Measurements from ENCODE around the gene PDE7B. TPM values are rescaled to one million over a fixed set of nuclear protein-coding genes. Genes with fewer than 3 reads are reported as not detected.

Gene PDE7B
- total RNA-seq, 1 experiment from 2014 or later = not detected

DNA sequence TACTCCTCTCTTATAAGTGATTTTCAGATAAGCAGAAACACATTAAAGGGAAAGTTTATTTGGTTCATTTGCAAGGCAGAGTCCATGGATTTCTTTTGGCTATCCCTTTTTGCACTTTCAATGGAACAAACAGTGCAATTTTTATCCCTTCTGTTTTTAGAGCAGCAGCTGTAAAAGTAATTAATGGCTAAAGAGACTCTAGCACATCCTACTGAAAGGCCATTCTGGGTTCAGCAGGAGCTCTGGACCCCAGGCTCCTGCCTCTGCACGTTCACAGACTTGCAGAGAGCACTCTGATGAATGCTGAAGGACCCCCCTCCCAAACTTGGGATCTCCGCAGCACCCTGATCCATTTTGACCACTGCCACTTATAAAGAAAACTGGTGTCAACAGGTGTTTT is 40.3 kb upstream of the PDE7B start:
- no TSS peak for BruUV-seq (replicated peaks)
- peaks cover 96% of the 10 kb centered on the region for H3K27me3 ChIP-seq (replicated peaks; ENCODE audit: insufficient read depth, low read depth, low read length, poor library complexity)
- TF ChIP-seq CTCF (conservative IDR thresholded peaks at IDR 0.05; ENCODE audit: low read depth, low read length) (no peak), EZH2 (IDR thresholded peaks at IDR 0.05; ENCODE audit: borderline replicate concordance, low read depth, low read length, poor library complexity, severe bottlenecking) (no peak)
- no peaks in the 10 kb centered on the region for H3K9me3 ChIP-seq (ENCODE audit: low read depth, low read length, poor library complexity, severe bottlenecking)
- ChIA-PET CTCF (no interaction called here), POLR2A (ENCODE audit: low non-redundant PET) (no interaction called here)
- no peak overlapping the region for H3K4me3 ChIP-seq (ENCODE audit: low read depth, low read length, poor library complexity, severe bottlenecking)
- no peak for DNase-seq (ENCODE audit: low spot score)
- H3K36me3 ChIP-seq (ENCODE audit: insufficient read depth, low read length, poor library complexity, severe bottlenecking) = no peaks in the 10 kb centered on the region
- H3K4me1 ChIP-seq (ENCODE audit: insufficient read depth, low read length, poor library complexity, severe bottlenecking) = no peaks in the 10 kb centered on the region
- H3K27ac ChIP-seq (ENCODE audit: low read depth, low read length, poor library complexity, severe bottlenecking) = no peak overlapping the region
- intact Hi-C loops (cut with micrococcal nuclease; ENCODE audit: unreplicated experiment) = no loop called here

DNA sequence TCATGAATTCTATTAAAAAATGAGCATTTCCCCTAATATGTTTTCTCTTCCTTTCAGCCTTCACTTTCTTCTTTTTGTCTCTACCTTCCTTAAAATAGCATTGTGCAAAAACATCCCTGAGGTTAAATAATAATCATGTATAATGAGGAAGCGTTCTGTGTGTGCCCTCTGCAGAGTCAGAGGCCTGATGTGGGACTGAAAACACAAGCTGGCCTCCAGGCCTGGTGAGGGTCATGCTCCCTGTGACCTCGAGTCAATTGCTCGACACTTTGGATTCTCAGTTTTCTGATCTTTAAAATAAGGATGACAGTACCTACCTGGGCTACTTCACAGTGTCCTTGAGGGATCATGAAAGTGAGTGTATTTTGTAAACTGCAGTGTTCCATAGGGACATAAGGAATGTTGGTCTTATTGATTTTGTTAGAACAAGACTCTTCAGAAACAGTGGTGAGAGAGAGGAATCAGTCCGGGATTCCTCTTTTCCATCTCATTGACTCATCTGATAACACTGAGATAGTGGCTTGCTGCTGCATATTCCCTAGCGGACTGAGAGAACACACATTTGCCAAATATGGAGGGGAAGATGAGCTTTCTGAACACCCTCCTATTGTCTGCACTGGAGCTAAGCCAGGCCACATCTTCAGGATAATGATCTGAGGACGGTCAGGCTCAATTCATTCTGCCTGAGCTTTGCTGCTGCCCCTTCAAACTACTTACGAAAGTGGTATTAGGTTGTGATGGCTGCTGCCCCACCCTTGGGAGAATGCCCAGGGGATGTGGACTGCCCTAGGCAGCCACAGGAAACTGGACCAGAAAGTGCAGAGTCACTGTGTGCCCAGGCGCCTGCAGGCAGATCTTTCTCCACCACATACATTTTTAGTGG is 39.6 kb upstream of the PDE7B start:
- intact Hi-C loops (cut with micrococcal nuclease; ENCODE audit: unreplicated experiment) = no loop called here
- no TSS peak for BruUV-seq (replicated peaks)
- Histone ChIP-seq H3K9me3 (ENCODE audit: low read depth, low read length, poor library complexity, severe bottlenecking) (no peaks in the 10 kb centered on the region), H3K27me3 (replicated peaks; ENCODE audit: insufficient read depth, low read depth, low read length, poor library complexity) (peaks cover 100% of the 10 kb centered on the region), H3K4me3 (ENCODE audit: low read depth, low read length, poor library complexity, severe bottlenecking) (no peak overlapping the region), H3K4me1 (ENCODE audit: insufficient read depth, low read length, poor library complexity, severe bottlenecking) (no peaks in the 10 kb centered on the region), H3K36me3 (ENCODE audit: insufficient read depth, low read length, poor library complexity, severe bottlenecking) (no peaks in the 10 kb centered on the region), H3K27ac (ENCODE audit: low read depth, low read length, poor library complexity, severe bottlenecking) (no peak overlapping the region)
- no peak for TF ChIP-seq EZH2 (IDR thresholded peaks at IDR 0.05; ENCODE audit: borderline replicate concordance, low read depth, low read length, poor library complexity, severe bottlenecking)
- no peak for TF ChIP-seq CTCF (conservative IDR thresholded peaks at IDR 0.05; ENCODE audit: low read depth, low read length)
- ChIA-PET POLR2A (ENCODE audit: low non-redundant PET) (interaction anchor here (0.6 kb wide), 1 partner anchor 384 kb away, joined by 7 read pairs; no protein-coding TSS in a partner anchor), CTCF (no interaction called here)
- no peak for DNase-seq (ENCODE audit: low spot score)

GRCh38 chr6:135813401-135813800 is 38.1 kb upstream of the PDE7B start:
- intact Hi-C loops (cut with micrococcal nuclease; ENCODE audit: unreplicated experiment) = no loop called here
- Histone ChIP-seq H3K9me3 (ENCODE audit: low read depth, low read length, poor library complexity, severe bottlenecking) (no peaks in the 10 kb centered on the region), H3K4me3 (ENCODE audit: low read depth, low read length, poor library complexity, severe bottlenecking) (no peak overlapping the region), H3K27me3 (replicated peaks; ENCODE audit: insufficient read depth, low read depth, low read length, poor library complexity) (peaks cover 100% of the 10 kb centered on the region), H3K27ac (ENCODE audit: low read depth, low read length, poor library complexity, severe bottlenecking) (no peak overlapping the region), H3K4me1 (ENCODE audit: insufficient read depth, low read length, poor library complexity, severe bottlenecking) (no peaks in the 10 kb centered on the region), H3K36me3 (ENCODE audit: insufficient read depth, low read length, poor library complexity, severe bottlenecking) (no peaks in the 10 kb centered on the region)
- no peak for DNase-seq (ENCODE audit: low spot score)
- no peak for TF ChIP-seq EZH2 (IDR thresholded peaks at IDR 0.05; ENCODE audit: borderline replicate concordance, low read depth, low read length, poor library complexity, severe bottlenecking)
- no peak for TF ChIP-seq CTCF (conservative IDR thresholded peaks at IDR 0.05; ENCODE audit: low read depth, low read length)
- BruUV-seq (replicated peaks) = no TSS peak
- ChIA-PET CTCF (no interaction called here), POLR2A (ENCODE audit: low non-redundant PET) (no interaction called here)

Measured in A673 (cell line).